Epithelial cell of esophagus (primary cell): ENCODE data around the gene RPS2.
A peak's percentile ranks its signal among the peaks of the same experiment; 100 is the strongest.

Experiments
- DNase-seq: peaks from one replicate; pipeline ENCODE4 v3.0.0; 2010; ENCODE audit warnings: low read depth
- H3K4me3 ChIP-seq: 2 replicates; pipeline ENCODE4 v1.5.1; 2011; ENCODE audit warnings: mild to moderate bottlenecking, low read length, control low read depth
- TF ChIP-seq, protein P1 (sequence below): IDR thresholded peaks from 2 replicates; pipeline ENCODE4 v1.5.1; 2011; ENCODE audit warnings: low read depth, mild to moderate bottlenecking, low read length, control low read depth, inconsistent platforms; ENCODE audit not compliant: insufficient read depth; ENCODE audit errors: missing control alignments

The RPS2 gene

DNA sequence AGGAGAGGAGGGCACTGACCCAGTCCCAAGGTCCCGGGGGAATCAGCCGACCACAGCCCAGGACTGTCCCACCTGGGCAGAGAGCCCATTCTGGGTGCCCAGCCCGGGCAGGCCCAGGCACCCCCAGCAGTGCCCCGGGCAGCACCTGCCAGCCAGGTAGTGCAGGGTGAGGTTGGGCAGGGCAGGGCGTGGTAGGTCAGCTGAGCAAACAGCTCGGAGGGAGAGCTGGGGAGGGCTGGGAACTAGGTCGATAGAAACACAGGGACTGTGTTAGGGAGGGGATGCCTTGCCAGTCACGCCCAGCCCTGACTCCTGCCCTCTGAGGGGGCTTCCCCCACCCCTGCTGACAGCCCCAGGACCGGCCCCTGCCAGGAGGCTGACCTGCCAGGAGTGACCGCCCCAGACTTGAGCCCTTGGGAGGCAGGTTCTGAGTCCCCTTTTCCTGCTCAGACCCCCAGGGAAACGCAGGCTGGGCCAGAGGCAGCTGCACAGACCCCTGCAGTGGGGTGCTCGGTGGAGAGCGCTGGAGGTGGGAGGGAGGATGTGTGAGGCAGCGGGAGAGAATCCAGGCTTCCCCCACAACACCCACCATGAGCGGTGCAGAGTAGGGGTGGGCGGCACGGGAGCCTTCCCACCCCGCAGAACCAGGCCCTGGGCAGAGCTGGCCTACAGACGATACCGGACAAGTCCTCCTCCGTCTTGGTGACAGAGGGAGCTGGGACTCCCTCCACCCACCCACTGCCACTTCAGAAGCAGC is 51.1 kb downstream of the RPS2 start:
- no peak overlapping the region for H3K4me3 ChIP-seq
- TF ChIP-seq, protein P1, sequence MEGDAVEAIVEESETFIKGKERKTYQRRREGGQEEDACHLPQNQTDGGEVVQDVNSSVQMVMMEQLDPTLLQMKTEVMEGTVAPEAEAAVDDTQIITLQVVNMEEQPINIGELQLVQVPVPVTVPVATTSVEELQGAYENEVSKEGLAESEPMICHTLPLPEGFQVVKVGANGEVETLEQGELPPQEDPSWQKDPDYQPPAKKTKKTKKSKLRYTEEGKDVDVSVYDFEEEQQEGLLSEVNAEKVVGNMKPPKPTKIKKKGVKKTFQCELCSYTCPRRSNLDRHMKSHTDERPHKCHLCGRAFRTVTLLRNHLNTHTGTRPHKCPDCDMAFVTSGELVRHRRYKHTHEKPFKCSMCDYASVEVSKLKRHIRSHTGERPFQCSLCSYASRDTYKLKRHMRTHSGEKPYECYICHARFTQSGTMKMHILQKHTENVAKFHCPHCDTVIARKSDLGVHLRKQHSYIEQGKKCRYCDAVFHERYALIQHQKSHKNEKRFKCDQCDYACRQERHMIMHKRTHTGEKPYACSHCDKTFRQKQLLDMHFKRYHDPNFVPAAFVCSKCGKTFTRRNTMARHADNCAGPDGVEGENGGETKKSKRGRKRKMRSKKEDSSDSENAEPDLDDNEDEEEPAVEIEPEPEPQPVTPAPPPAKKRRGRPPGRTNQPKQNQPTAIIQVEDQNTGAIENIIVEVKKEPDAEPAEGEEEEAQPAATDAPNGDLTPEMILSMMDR, result no peak
- peak; percentile 66 for DNase-seq

DNA sequence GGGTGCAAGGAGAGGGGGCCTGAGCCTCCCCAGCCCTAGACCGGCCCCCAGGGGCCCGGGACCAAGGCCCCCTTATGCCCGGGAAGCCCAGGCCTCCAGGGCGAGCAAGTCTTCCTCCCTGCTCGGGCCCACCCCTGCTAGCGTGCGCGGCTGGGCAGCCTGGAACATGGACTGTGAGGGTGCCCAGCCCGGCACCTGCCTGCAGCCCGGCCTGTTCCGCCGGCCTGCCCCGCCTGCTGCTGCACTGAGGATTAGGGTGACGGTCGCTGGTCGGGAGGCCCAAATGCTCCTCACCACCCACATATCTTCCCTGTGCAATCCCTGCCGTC is 52.4 kb downstream of the RPS2 start:
- TF ChIP-seq, protein P1, result no peak
- DNase-seq, result no peak
- no peak overlapping the region for H3K4me3 ChIP-seq
